GM12878 (cell line): ENCODE results near the gene RPS2. TPM values are rescaled to one million over a fixed set of nuclear protein-coding genes. Genes with fewer than 3 reads are reported as not detected.
A peak's percentile ranks its signal among the peaks of the same experiment; 100 is the strongest.

ENCODE experiments used
- ASH2L ChIP-seq: fragments of 300-600, 200-600 bp; sonication (generic); IDR thresholded peaks from 2 replicates; pipeline ENCODE4 v1.6.1; 2017; ENCODE audit warnings: low read depth, mild to moderate bottlenecking, borderline replicate concordance
- BCL11A ChIP-seq: IDR thresholded peaks from 2 replicates; pipeline ENCODE4 v1.6.1; 2011; ENCODE audit warnings: low read depth, low read length
- BCL3 ChIP-seq: IDR thresholded peaks from 2 replicates; pipeline ENCODE4 v1.6.1; 2011; ENCODE audit warnings: borderline replicate concordance, low read depth, mild to moderate bottlenecking, moderate library complexity, low read length; ENCODE audit not compliant: insufficient read depth, poor library complexity, severe bottlenecking
- CBFB ChIP-seq: IDR thresholded peaks from 2 replicates; pipeline ENCODE4 v1.6.1; 2016; ENCODE audit warnings: antibody characterized with exemption, low read depth
- CHD2 ChIP-seq: IDR thresholded peaks from 2 replicates; pipeline ENCODE4 v1.6.1; 2011; ENCODE audit warnings: low read depth, low read length, improper control_type of control experiment, borderline replicate concordance
- FOXM1 ChIP-seq: IDR thresholded peaks from 2 replicates; pipeline ENCODE4 v1.6.1; 2012; ENCODE audit warnings: low read depth, mild to moderate bottlenecking, inconsistent platforms, low read length, moderate library complexity
- HSF1 ChIP-seq: fragments of 150-350 bp; IDR thresholded peaks from 2 replicates; pipeline ENCODE4 v1.6.1; 2014; ENCODE audit warnings: mild to moderate bottlenecking, low read depth, low read length
- MYB ChIP-seq: fragments of 150-350 bp; IDR thresholded peaks from 2 replicates; pipeline ENCODE4 v1.6.1; 2014; ENCODE audit warnings: mild to moderate bottlenecking, low read depth, low read length, borderline replicate concordance
- NR2C1 ChIP-seq: fragments of 450-650 bp; IDR thresholded peaks from 2 replicates; pipeline ENCODE4 v1.6.1; 2017; ENCODE audit warnings: antibody characterized with exemption, mild to moderate bottlenecking, moderate library complexity
- NR2C2 ChIP-seq: IDR thresholded peaks from 2 replicates; pipeline ENCODE4 v1.6.1; 2011; ENCODE audit warnings: borderline replicate concordance, low read depth; ENCODE audit not compliant: control insufficient read depth, insufficient read length
- PKNOX1 ChIP-seq: fragments of 450-650 bp; IDR thresholded peaks from 2 replicates; pipeline ENCODE4 v1.6.1; 2016; ENCODE audit warnings: mild to moderate bottlenecking
- POLR2AphosphoS5 ChIP-seq: IDR thresholded peaks from 2 replicates; pipeline ENCODE4 v1.6.1; 2011; ENCODE audit warnings: mild to moderate bottlenecking, low read length, inconsistent platforms
- TBL1XR1 ChIP-seq: IDR thresholded peaks from 2 replicates; pipeline ENCODE4 v1.6.1; 2012; ENCODE audit warnings: low read depth, low read length, improper control_type of control experiment
- WRNIP1 ChIP-seq: IDR thresholded peaks from 2 replicates; pipeline ENCODE4 v1.6.1; 2011; ENCODE audit warnings: low read depth, low read length, improper control_type of control experiment, borderline replicate concordance
- ZNF24 ChIP-seq: fragments of 450-650 bp; IDR thresholded peaks from 2 replicates; pipeline ENCODE4 v1.6.1; 2017; ENCODE audit warnings: antibody characterized with exemption, mild to moderate bottlenecking
- polyA plus RNA-seq, 11 experiments: library from polyadenylated mRNA; depleted of rRNA in 4 of 11; unstranded in 6 of 11; stranded (reverse) in 5 of 11; fragments of >200 nt; fragmentation: Nextera tagmentation in 4 of 11; fragmentation: Illumina TruSeq in 1 of 11; extraction: Ambion mirVana in 4 of 11; extraction: Trizol in 1 of 11; gene quantifications; 1 replicate in 1 of 11; 2 replicates in 10 of 11; pipeline versions ENCODE4 v1.2.1 to v1.2.3, GENCODE V29; 2011 to 2016; ENCODE audit warnings: inconsistent platforms in 2 of 11, missing spikeins in 2 of 11, low read depth in 1 of 11
- total RNA-seq, 4 experiments: library from RNA; depleted of rRNA in 3 of 4; stranded (reverse); fragments of >200 nt in 3 of 4; fragmentation: Illumina TruSeq in 1 of 4; extraction: Trizol in 1 of 4; gene quantifications; 2 replicates each; pipeline versions ENCODE4 v1.2.1 to v1.2.3, GENCODE V29; 2013 to 2021
- TF ChIP-seq, protein P1 (sequence below): fragments of 450-650 bp; formaldehyde crosslinking; IDR thresholded peaks from 2 replicates; pipeline ENCODE4 v1.4.0; 2020; ENCODE audit warnings: mild to moderate bottlenecking, moderate library complexity
- TF ChIP-seq, protein P2 (sequence below): fragments of 450-650 bp; IDR thresholded peaks from 2 replicates; pipeline ENCODE4 v1.6.1; 2018; ENCODE audit warnings: mild to moderate bottlenecking, low read depth, moderate library complexity; ENCODE audit not compliant: partially characterized antibody

RPS2 gene
- total and polyA plus RNA-seq, 10 of the 15 experiments (the other 5 are each of a cell fraction or from before 2014, with no cell fraction given) = 1,295 to 7,121 (median 3,933) TPM

DNA sequence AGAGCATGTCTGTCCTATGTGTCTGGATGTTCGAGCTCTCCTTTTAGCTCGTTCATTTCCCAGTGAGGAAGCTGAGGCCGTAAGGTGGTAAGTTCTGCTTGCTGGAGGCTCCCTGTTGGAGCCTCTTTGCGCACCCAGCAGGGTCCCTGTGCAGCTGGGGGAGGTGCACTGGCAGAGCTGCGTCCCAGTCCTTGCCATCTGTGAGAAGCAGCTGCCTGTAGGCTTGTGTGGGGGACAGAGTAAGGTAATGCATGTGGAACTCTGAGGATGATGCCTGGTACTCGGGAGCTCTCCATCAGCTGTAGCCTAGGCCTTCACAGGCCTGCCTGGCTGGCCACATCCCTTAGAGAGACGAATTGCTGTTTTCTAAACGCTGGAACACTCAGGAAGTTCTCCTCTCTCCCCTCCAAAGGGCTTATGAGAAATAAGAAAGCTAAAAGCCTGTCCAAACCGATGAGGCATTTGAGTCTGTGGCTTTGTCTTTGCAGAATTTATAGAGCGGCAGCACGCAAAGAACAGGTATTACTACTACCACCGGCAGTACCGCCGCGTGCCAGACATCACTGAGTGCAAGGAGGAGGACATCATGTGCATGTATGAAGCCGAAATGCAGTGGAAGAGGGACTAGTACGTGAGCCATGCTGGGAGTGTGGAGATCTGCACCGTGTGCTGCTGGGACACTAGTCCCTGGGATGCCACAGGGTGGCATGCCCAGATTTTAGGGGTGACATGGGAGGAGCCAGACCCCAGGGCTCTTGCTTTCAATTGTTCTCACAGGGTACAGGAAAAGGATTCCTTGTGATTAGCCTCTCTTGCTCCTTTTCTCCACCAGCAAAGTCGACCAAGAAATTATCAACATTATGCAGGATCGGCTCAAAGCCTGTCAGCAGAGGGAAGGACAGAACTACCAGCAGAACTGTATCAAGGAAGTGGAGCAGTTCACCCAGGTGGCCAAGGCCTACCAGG lies 3.7 kb downstream of the RPS2 start (continued):
- TF ChIP-seq, protein P1, sequence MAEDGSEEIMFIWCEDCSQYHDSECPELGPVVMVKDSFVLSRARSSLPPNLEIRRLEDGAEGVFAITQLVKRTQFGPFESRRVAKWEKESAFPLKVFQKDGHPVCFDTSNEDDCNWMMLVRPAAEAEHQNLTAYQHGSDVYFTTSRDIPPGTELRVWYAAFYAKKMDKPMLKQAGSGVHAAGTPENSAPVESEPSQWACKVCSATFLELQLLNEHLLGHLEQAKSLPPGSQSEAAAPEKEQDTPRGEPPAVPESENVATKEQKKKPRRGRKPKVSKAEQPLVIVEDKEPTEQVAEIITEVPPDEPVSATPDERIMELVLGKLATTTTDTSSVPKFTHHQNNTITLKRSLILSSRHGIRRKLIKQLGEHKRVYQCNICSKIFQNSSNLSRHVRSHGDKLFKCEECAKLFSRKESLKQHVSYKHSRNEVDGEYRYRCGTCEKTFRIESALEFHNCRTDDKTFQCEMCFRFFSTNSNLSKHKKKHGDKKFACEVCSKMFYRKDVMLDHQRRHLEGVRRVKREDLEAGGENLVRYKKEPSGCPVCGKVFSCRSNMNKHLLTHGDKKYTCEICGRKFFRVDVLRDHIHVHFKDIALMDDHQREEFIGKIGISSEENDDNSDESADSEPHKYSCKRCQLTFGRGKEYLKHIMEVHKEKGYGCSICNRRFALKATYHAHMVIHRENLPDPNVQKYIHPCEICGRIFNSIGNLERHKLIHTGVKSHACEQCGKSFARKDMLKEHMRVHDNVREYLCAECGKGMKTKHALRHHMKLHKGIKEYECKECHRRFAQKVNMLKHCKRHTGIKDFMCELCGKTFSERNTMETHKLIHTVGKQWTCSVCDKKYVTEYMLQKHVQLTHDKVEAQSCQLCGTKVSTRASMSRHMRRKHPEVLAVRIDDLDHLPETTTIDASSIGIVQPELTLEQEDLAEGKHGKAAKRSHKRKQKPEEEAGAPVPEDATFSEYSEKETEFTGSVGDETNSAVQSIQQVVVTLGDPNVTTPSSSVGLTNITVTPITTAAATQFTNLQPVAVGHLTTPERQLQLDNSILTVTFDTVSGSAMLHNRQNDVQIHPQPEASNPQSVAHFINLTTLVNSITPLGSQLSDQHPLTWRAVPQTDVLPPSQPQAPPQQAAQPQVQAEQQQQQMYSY (CRISPR knock-in tag) = no peak
- TF ChIP-seq POLR2AphosphoS5 = peak; percentile 95
- no peak for TF ChIP-seq HSF1
- TF ChIP-seq WRNIP1 = no peak
- peak; percentile 4; the same call in 1 of the 2 replicates for TF ChIP-seq CBFB
- no peak for TF ChIP-seq TBL1XR1
- TF ChIP-seq BCL3 = peak; percentile 65
- TF ChIP-seq, protein P2, sequence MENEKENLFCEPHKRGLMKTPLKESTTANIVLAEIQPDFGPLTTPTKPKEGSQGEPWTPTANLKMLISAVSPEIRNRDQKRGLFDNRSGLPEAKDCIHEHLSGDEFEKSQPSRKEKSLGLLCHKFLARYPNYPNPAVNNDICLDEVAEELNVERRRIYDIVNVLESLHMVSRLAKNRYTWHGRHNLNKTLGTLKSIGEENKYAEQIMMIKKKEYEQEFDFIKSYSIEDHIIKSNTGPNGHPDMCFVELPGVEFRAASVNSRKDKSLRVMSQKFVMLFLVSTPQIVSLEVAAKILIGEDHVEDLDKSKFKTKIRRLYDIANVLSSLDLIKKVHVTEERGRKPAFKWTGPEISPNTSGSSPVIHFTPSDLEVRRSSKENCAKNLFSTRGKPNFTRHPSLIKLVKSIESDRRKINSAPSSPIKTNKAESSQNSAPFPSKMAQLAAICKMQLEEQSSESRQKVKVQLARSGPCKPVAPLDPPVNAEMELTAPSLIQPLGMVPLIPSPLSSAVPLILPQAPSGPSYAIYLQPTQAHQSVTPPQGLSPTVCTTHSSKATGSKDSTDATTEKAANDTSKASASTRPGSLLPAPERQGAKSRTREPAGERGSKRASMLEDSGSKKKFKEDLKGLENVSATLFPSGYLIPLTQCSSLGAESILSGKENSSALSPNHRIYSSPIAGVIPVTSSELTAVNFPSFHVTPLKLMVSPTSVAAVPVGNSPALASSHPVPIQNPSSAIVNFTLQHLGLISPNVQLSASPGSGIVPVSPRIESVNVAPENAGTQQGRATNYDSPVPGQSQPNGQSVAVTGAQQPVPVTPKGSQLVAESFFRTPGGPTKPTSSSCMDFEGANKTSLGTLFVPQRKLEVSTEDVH = peak; percentile 34
- peak; percentile 7; the same call in 1 of the 2 replicates for TF ChIP-seq BCL11A
- TF ChIP-seq NR2C1 = no peak
- no peak for TF ChIP-seq ZNF24
- TF ChIP-seq PKNOX1 = no peak
- TF ChIP-seq ASH2L = no peak
- TF ChIP-seq FOXM1 = peak; percentile 83
- TF ChIP-seq MYB = no peak
- TF ChIP-seq CHD2 = no peak
- no peak for TF ChIP-seq NR2C2
